HFF-Myc (cell line): Measurements from ENCODE around the gene RPS16.

ENCODE experiments used
- DNase-seq: peaks from one replicate; pipeline ENCODE4 v3.0.0-alpha.2; 2011; ENCODE audit warnings: low read depth; ENCODE audit errors: extremely low read depth
- H3K4me3 ChIP-seq: replicated peaks from 2 replicates; pipeline ENCODE4 v1.5.1; 2011; ENCODE audit warnings: low read depth, mild to moderate bottlenecking, control low read depth, low read length
- CTCF ChIP-seq: IDR thresholded peaks from 2 replicates; pipeline ENCODE4 v1.5.1; 2012; ENCODE audit warnings: mild to moderate bottlenecking, low read depth, low read length, control low read depth; ENCODE audit errors: missing control alignments

RPS16 gene

GRCh38 chr19:39475748-39476147, 40.0 kb upstream of the RPS16 start:
- no peak for TF ChIP-seq CTCF
- DNase-seq, result no peak
- H3K4me3 ChIP-seq, result no peak overlapping the region

- no peak for DNase-seq
- TF ChIP-seq CTCF, result peak; percentile 92
- H3K4me3 ChIP-seq, result no peak overlapping the region
These were observed 38.4 kb upstream of the RPS16 start for GRCh38 chr19:39474139-39474620.

GRCh38 chr19:39473443-39473960, 37.8 kb upstream of the RPS16 start:
- H3K4me3 ChIP-seq, result no peak overlapping the region
- DNase-seq, result no peak
- no peak for TF ChIP-seq CTCF

GRCh38 chr19:39472746-39473442, 37.1 kb upstream of the RPS16 start:
- no peak overlapping the region for H3K4me3 ChIP-seq
- TF ChIP-seq CTCF, result no peak
- DNase-seq, result no peak

- no peak for TF ChIP-seq CTCF
- no peak overlapping the region for H3K4me3 ChIP-seq
- no peak for DNase-seq
These were observed 36.2 kb upstream of the RPS16 start for GRCh38 chr19:39471756-39472536.

- H3K4me3 ChIP-seq, result no peak overlapping the region
- no peak for TF ChIP-seq CTCF
- DNase-seq, result no peak
These were observed 35.1 kb upstream of the RPS16 start for GRCh38 chr19:39470724-39471339.
